Right lobe of liver (tissue), 6 donors: ENCODE data around the gene STMN3. TPM values are rescaled to one million over a fixed set of nuclear protein-coding genes. Genes with fewer than 3 reads are reported as not detected.
"Not testable (repeated sequence)": the region's sequence is repeated elsewhere in the genome, so short reads cannot be mapped to it uniquely, and the experiment has no call there.

ENCODE experiments used
- ATAC-seq, 4 donors: fragments of 200-7000 bp; cut with Tn5 transposase; one replicate each; pipeline ENCODE4 v1.9.1; 2020; ENCODE audit warnings: mild to moderate bottlenecking in 4 of 4, moderate library complexity in 4 of 4
- DNase-seq, 3 donors: peaks; one replicate each; pipeline ENCODE4 v3.0.0-alpha.2; 2020
- H3K27ac ChIP-seq, 3 donors: fragments of 200-600 bp; one replicate each; pipeline ENCODE4 v1.8.0; 2022
- H3K27me3 ChIP-seq, 2 donors: fragments of 200-600 bp; one replicate each; pipeline ENCODE4 v1.8.0; 2022
- H3K36me3 ChIP-seq, 4 donors: fragments of 200-600 bp; sonication (generic) in 1 of 4; one replicate each; pipeline versions ENCODE4 v1.5.1 to v1.8.0; 2017 to 2022; ENCODE audit warnings: control low read depth in 1 of 4
- H3K4me1 ChIP-seq, 4 donors: fragments of 200-600 bp; sonication (generic) in 1 of 4; one replicate each; pipeline versions ENCODE4 v1.5.1 to v1.8.0; 2017 to 2022; ENCODE audit warnings: control low read depth in 1 of 4
- H3K4me3 ChIP-seq, 3 donors: fragments of 200-600 bp; one replicate each; pipeline ENCODE4 v1.8.0; 2022
- H3K9me3 ChIP-seq, 4 donors: fragments of 200-600 bp; sonication (generic) in 1 of 4; one replicate each; pipeline versions ENCODE4 v1.5.1 to v1.8.0; 2017 to 2022; ENCODE audit warnings: control low read depth in 1 of 4
- CTCF ChIP-seq, 4 donors: fragments of 200-600 bp in 3 of 4; fragments of 450-650 bp in 1 of 4; IDR thresholded peaks; one replicate each; pipeline versions ENCODE4 v1.5.1 to v1.8.0; 2016 to 2022; ENCODE audit warnings: antibody characterized with exemption in 4 of 4, mild to moderate bottlenecking in 2 of 4
- POLR2A ChIP-seq: fragments of 450-650 bp; IDR thresholded peaks from one replicate; pipeline ENCODE4 v1.6.1; 2017; ENCODE audit warnings: antibody characterized with exemption, mild to moderate bottlenecking
- WGBS: methylation state at CpG from one replicate; pipeline ENCODE4 v1.1.6; 2018; ENCODE audit warnings: low coverage, low lambda C conversion rate; ENCODE audit not compliant: insufficient coverage; ENCODE audit errors: missing lambda C conversion rate; 5-methylcytosine and 5-hydroxymethylcytosine counted together
- intact Hi-C, 2 donors: fragments of 100-400 bp; cut with DNase I; formaldehyde crosslinking; loops; one replicate each; pipeline versions ENCODE4 v1.11.2 to v1.14.1; 2022
- total RNA-seq, 6 experiments: library from RNA; depleted of rRNA in 2 of 6; stranded (reverse); fragments of >200 nt in 2 of 6; fragmentation: NEBNext Ultra II Directional in 3 of 6; extraction: Animal tissue kit (Norgen Biotek cat#: 25700) in 3 of 6; gene quantifications; one replicate each; pipeline versions ENCODE4 v1.1.0 to v1.2.4, GENCODE V29; 2016 to 2023
- donor health status: DM: no; HTN: yes; CAD: no.
- donor health status: DM: no; HTN: no; CAD: no.
- donor health status: DM: no; HTN: no; CAD: no.
- donor health status: DM: no; HTN: yes; CAD: no.
- donor health status: DM: no; HTN: yes; CAD: no.

Gene STMN3
- total RNA-seq, 6 experiments from 2014 or later, result 0.43 to 1.6 (median 0.77) TPM

- Histone ChIP-seq H3K36me3 (peaks cover 0 to 15% (median 0%) of the 10 kb centered on the region in 4 donors), H3K27ac (no peak overlapping the region), H3K4me3 (no peak overlapping the region), H3K9me3 (no peaks in the 10 kb centered on the region), H3K4me1 (no peaks in the 10 kb centered on the region), H3K27me3 (no peaks in the 10 kb centered on the region)
- DNase-seq, result peak in 1 of 3 donors; percentile 15
- TF ChIP-seq POLR2A, result no peak
- TF ChIP-seq CTCF (IDR thresholded peaks at IDR 0.05), result no peak
- peak in 1 of 4 donors; percentile 15 for ATAC-seq
- WGBS, result no CpG with 5 or more reads among the region's 8 CpGs
- intact Hi-C loops, result no loop called here
These were observed 35.4 kb downstream of the STMN3 start for GRCh38 chr20:63617876-63618265.

- DNase-seq (peak in 1 of 3 donors; percentile 19), ATAC-seq (peak in 2 of 4 donors; percentile 17 to 18)
- Histone ChIP-seq H3K4me1 (no peaks in the 10 kb centered on the region), H3K9me3 (no peaks in the 10 kb centered on the region), H3K27me3 (no peaks in the 10 kb centered on the region), H3K27ac (no peak overlapping the region), H3K4me3 (no peak overlapping the region), H3K36me3 (peaks cover 0 to 15% (median 0%) of the 10 kb centered on the region in 4 donors)
- TF ChIP-seq POLR2A (no peak), CTCF (IDR thresholded peaks at IDR 0.05) (no peak)
- WGBS, result 87% methylated on average over 9 of the region's 41 CpGs
- intact Hi-C loops, result no loop called here
These were observed 35.9 kb downstream of the STMN3 start for GRCh38 chr20:63617092-63617875.

GRCh38 chr20:63613863-63614594 is 39.2 kb downstream of the STMN3 start:
- intact Hi-C loops, H3K27me3 ChIP-seq, ATAC-seq, H3K4me1 ChIP-seq, H3K9me3 ChIP-seq, H3K4me3 ChIP-seq, H3K27ac ChIP-seq: not testable (repeated sequence)
- peaks cover 0 to 15% (median 0%) of the 10 kb centered on the region in 4 donors for H3K36me3 ChIP-seq
- peak in 1 of 3 donors; percentile 15 for DNase-seq
- TF ChIP-seq CTCF (IDR thresholded peaks at IDR 0.05), result peak in 1 of 4 donors; percentile 14
- WGBS, result 76% methylated on average over 15 of the region's 18 CpGs

- ATAC-seq, result peak in 3 of 4 donors; percentile 19 to 32 (median 29)
- Histone ChIP-seq H3K27me3 (no peaks in the 10 kb centered on the region), H3K36me3 (peaks cover 0 to 4% (median 0%) of the 10 kb centered on the region in 4 donors), H3K27ac (no peak overlapping the region), H3K4me1 (no peaks in the 10 kb centered on the region), H3K4me3 (no peak overlapping the region), H3K9me3 (no peaks in the 10 kb centered on the region)
- WGBS, result 45% methylated on average over 8 of the region's 20 CpGs
- DNase-seq, result peak in 1 of 3 donors; percentile 22
- intact Hi-C loops, result no loop called here
- no peak for TF ChIP-seq POLR2A
These were observed 40.8 kb downstream of the STMN3 start for GRCh38 chr20:63612276-63612931.
